Panc1 (cell line): ENCODE results near the gene CEP55.

ENCODE experiments used
- POLR2AphosphoS5 ChIP-seq: IDR thresholded peaks from 2 replicates; pipeline ENCODE4 v1.6.1; 2012; ENCODE audit warnings: mild to moderate bottlenecking, low read depth, low read length, moderate library complexity
- TCF7L2 ChIP-seq: IDR thresholded peaks from 2 replicates; pipeline ENCODE4 v1.6.1; 2011; ENCODE audit warnings: mild to moderate bottlenecking, low read depth, low read length, inconsistent platforms
- TF ChIP-seq, protein P1 (sequence below): fragments of 450-650 bp; IDR thresholded peaks from 2 replicates; pipeline ENCODE4 v1.5.1; 2017; ENCODE audit warnings: mild to moderate bottlenecking
- TF ChIP-seq, protein P2 (sequence below), 2 experiments: IDR thresholded peaks; 2 replicates each; pipeline ENCODE4 v1.6.1; 2011 to 2012; ENCODE audit warnings: low read depth in 2 of 2, control low read depth in 1 of 2, low read length in 1 of 2, mild to moderate bottlenecking in 1 of 2, moderate library complexity in 1 of 2; ENCODE audit not compliant: insufficient read depth in 1 of 2

DNA sequence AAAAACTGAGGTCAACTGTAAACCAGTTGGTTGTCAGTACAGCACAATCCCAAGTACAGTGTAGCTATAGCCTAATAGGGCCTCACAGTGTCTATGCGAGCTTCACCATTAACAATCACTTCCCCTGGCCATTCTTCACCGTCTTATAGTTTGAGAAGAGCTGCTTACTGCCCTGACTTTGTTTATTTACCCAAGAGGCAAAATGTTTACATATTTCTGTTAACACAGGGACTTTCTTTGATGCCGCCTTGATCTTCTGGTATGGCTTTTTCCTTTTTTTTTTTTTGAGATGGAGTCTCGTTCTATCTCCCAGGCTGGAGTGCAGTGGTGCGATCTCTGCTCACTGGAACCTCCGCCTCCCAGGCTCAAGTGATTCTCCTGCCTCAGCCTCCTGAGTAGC is 17.5 kb upstream of the CEP55 start:
- TF ChIP-seq, protein P1, sequence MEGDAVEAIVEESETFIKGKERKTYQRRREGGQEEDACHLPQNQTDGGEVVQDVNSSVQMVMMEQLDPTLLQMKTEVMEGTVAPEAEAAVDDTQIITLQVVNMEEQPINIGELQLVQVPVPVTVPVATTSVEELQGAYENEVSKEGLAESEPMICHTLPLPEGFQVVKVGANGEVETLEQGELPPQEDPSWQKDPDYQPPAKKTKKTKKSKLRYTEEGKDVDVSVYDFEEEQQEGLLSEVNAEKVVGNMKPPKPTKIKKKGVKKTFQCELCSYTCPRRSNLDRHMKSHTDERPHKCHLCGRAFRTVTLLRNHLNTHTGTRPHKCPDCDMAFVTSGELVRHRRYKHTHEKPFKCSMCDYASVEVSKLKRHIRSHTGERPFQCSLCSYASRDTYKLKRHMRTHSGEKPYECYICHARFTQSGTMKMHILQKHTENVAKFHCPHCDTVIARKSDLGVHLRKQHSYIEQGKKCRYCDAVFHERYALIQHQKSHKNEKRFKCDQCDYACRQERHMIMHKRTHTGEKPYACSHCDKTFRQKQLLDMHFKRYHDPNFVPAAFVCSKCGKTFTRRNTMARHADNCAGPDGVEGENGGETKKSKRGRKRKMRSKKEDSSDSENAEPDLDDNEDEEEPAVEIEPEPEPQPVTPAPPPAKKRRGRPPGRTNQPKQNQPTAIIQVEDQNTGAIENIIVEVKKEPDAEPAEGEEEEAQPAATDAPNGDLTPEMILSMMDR = no peak
- TF ChIP-seq TCF7L2 (peak; percentile 92), POLR2AphosphoS5 (peak; percentile 74)
- TF ChIP-seq, protein P2, sequence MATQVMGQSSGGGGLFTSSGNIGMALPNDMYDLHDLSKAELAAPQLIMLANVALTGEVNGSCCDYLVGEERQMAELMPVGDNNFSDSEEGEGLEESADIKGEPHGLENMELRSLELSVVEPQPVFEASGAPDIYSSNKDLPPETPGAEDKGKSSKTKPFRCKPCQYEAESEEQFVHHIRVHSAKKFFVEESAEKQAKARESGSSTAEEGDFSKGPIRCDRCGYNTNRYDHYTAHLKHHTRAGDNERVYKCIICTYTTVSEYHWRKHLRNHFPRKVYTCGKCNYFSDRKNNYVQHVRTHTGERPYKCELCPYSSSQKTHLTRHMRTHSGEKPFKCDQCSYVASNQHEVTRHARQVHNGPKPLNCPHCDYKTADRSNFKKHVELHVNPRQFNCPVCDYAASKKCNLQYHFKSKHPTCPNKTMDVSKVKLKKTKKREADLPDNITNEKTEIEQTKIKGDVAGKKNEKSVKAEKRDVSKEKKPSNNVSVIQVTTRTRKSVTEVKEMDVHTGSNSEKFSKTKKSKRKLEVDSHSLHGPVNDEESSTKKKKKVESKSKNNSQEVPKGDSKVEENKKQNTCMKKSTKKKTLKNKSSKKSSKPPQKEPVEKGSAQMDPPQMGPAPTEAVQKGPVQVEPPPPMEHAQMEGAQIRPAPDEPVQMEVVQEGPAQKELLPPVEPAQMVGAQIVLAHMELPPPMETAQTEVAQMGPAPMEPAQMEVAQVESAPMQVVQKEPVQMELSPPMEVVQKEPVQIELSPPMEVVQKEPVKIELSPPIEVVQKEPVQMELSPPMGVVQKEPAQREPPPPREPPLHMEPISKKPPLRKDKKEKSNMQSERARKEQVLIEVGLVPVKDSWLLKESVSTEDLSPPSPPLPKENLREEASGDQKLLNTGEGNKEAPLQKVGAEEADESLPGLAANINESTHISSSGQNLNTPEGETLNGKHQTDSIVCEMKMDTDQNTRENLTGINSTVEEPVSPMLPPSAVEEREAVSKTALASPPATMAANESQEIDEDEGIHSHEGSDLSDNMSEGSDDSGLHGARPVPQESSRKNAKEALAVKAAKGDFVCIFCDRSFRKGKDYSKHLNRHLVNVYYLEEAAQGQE (IDR thresholded peaks at IDR 0.05; ENCODE audit: insufficient read depth in 1 of 2, low read depth in 2 of 2, low read length in 1 of 2) = no peak
